GM19397 (cell line): ENCODE data around the gene AKT3.
"Not testable (repeated sequence)": the region's sequence is repeated elsewhere in the genome, so short reads cannot be mapped to it uniquely, and the experiment has no call there.

Source experiments
- ATAC-seq: cut with Tn5 transposase; IDR thresholded peaks from one replicate; pipeline ENCODE4 v1.9.1; 2021; ENCODE audit warnings: mild to moderate bottlenecking, moderate library complexity; ENCODE audit not compliant: unreplicated experiment

AKT3 gene

DNA sequence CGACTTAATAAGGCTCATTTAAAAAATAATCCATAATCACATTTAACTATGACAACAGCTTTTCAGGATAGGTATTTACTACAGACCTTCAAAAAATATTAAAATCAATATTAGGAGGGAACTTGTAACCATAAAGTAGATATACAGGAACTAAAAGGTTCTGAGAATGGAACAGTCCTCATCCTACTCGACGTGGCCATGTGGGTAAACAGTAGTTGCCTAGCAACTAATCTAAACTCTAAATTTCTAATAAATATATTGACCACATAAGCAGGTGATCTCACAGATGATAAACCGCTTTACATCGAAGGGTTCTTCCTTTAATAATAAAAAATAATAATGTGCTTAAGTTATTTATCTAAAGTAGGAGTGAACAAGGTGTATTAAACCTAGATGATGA, 7.9 kb downstream of the AKT3 start:
- no peak for ATAC-seq

DNA sequence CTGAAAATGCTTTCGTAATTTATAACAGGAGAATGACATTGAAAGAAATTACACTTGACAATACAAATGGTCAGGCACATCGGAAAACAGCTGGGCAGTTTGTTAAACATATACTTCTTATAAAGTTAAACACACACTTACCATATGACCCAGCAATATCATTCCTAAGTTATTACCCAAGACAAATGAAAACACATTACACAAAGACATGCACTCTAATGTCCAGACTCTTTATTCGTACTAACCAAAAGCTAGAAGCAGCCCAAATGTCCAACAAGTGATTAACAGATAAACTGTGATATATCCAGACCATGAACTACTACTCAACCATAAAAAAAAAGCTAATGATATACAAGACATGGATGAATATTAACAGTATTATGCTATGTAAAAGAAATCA, 8.5 kb downstream of the AKT3 start:
- no peak for ATAC-seq

DNA sequence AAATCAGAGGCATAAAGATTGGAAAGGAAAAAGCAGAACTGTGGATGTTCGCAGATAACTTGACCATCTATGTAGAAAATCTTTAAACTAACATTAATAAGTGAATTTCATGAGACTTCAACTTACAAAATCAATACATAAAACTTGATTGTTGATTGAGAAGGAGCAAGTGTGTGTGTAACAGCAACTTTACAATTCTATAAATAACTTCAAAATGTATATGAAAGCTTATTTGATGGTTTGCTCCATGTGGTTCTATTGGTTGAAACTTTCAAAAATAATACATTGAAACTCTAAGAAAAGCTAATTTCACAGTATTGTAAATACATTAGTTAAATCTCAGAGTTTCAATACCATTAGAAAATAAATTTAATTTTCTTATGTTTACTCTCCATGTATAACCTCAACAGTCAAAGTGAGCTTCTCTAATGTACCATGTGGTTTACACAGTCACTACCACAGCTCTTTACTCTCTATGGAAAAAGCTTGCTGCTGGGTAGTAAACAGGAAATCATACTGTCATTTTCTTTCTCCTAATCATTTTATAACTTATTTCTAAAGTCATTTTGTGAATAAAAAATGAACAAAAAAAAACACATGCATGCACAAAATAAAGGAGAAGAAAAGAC, 12.0 kb downstream of the AKT3 start:
- no peak for ATAC-seq

DNA sequence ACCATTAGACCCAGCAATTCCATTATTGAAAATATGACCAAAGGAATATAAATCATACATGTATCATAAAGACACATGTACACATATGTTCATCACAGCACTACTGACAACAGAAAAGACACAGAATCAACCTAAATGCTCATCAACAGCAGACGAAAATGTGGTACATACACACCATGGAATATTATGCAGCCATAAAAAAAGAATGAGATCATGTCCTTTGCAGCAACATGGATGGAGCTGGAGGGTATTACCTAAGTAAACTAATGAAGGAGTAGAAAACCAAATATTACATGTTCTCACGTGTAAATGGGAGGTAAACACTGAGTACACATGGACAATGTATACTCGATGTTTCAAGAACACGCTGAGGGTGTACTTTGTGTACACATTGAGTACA, 15.9 kb downstream of the AKT3 start:
- no peak for ATAC-seq

DNA sequence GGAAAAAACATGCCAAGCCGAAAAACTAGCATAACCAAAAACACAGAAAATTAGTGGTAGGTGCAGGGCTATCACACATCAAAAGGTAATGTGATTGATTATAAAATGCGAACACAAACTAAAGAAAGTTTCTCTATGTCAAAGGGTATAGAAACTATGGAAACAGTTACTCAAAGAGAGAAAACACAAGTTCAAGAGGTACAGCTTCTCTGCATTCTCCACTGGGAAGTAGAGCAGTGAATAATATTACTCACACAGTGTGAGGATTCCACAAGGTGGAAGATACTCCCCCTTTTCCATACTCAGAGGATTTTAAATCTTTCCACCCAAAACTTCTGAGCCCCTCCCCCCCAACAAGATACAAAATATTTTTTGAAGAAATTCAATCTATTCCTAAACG, 18.6 kb downstream of the AKT3 start:
- no peak for ATAC-seq

DNA sequence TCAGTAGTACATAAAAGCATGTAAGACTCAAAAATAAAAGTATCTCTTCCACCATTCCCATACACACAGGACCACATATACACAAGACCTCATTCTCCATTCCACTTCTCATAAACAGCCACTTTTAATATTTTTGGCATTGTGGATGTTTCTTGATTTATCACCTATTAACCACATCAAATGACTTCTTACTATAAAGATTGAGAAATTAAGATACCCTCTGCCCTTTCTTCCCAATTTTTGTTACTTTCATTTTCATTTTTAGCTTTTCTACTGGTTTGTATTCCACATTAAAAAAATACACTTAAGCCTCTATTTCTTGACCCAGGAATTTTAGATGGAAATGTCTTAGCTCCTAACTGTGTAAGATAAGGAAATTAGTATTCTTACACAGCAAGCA, 22.8 kb downstream of the AKT3 start:
- no peak for ATAC-seq

DNA sequence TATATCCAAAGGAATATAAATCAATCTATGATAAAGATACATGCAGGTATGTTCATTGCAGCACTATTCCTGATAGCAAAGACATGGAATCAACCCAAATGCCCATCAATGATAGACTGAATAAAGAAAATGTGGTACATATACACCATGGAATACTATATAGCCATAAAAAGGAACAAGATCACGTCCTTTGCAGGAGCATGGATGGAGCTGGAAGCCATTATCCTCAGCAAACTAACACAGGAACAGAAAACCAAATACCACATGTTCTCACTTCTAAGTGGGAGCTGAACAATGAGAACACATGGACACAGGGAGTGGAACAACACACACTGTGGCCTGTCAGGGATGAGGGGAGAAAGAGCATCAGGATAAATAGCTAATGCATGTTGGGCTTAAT, 25.1 kb downstream of the AKT3 start:
- not testable (repeated sequence) for ATAC-seq

DNA sequence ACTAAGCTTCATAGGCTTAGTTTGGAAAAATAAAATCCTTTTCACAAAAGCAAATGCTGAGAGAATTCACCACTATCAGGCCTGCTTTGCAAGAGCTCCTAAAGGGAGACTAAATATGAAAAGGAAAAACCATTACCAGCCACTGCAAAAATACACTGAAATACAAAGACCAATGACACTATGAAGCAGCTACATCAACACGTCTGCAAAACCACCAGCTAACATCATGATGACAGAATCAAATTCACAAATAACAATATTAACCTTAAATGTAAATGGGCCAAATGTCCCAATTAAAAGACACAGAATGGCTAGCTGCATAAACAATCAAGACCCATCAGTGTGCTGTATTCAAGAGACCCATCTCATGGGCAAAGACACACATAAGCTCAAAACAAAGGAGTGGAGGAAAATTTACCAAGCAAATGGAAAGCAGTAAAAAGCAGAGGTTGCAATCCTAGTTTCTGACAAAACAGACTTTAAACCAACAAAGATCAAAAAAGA, 28.8 kb downstream of the AKT3 start:
- no peak for ATAC-seq

DNA sequence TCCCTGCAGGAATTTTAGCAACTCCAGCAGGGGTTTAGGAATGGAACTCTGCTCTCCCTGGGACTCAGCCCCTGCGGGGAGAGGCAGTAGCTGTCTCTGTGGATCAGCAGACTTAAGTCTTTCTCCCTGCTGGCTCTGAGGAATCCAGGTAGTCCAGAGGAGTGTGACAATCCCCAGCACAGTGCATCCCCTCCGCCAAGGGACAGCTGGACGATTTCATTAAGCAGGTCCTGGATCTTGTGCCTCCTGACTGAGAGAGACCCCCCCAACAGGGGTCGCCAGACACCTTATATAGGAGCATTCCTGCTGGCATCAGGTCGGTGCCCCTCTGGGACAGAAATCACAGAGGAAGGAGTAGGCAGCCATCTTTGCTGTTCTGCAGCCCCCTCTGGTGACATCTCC, 30.6 kb downstream of the AKT3 start:
- no peak for ATAC-seq

DNA sequence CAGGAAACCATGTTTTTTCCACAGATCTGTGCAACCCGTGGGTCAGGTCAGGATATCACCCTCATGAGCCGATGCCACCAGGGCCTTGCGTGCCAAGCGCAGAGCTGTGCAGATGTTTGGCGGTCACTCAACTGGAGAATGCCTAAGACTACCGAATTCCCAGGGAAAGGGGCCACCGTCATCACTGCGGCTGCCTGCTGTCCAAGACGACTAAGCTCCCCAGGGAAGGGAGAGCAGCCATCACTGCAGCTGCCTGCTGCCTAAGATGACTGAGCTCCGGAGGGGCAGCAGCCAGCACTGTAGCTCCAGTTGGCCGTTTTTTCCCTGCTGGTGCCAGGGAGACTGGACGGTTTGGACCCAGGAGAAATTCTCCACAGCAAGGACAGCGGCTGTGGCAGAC, 31.1 kb downstream of the AKT3 start:
- no peak for ATAC-seq

DNA sequence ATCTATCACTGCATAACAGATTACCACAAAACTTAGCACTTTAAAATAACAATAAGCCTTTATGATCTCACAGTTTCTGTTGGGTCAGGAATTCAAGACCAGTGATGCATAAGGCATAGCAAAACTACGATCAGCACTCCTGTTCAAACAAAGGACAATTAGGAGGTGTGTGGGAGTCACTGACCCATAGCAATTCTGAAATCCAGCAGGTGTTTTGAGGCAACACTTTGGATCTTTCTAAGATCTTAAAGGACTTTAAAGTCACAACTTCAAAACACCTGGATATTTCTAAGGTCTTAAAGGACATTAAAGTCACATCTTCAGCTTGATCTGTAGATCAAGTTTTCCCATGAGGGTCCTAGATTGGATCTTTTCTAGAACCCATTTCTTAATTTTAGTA, 35.3 kb downstream of the AKT3 start:
- ATAC-seq: no peak

DNA sequence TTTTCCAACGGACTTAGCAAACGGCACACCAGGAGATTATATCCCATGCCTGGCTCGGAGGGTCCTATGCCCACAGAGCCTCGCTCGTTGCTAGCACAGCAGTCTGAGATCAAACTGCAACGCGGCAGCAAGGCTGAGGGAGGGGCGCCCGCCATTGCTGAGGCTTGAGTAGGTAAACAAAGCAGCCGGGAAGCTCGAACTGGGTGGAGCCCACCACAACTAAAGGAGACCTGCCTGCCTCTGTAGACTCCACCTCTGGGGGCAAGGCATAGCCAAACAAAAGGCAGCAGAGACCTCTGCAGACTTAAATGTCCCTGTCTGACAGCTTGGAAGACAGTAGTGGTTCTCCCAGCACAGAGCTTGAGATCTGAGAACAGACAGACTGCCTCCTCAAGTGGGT, 42.7 kb downstream of the AKT3 start:
- ATAC-seq: not testable (repeated sequence)

DNA sequence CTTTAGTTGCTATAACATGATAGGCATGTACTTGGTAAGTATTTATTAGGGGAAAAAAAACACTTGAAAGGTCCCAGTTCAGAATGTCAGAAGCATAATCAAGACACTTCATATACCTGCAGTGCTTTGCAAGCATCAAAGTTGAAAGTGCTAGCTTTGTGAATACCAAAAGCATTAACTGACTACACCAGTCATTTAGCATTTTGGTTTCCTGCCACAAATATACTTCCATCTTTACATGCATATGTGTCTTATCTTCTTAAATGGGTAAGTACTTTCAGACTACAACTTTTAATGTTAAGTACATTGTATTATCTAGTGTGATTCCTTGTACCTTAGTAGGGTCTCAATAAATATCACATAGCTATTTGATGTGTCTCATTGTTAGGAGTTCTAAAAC, 43.7 kb downstream of the AKT3 start:
- no peak for ATAC-seq

DNA sequence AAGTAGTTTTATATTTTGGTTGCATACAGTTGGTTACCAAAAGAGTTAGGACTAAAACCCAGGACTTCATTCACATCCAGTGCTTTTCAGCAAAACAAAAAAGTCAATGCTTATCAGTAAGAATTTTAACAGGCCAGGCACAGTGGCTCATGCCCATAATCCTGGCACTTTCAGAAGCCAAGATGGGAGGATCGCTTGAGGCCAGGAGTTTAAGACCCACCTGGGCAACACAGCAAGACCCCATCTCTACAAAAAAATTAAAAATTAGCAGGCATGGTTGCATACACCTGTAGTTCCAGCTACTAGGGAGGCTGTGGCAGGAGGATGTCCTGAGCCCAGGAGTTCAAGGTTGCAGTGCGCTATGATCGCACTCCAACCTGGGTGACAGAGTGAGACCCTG, 47.3 kb downstream of the AKT3 start:
- no peak for ATAC-seq

DNA sequence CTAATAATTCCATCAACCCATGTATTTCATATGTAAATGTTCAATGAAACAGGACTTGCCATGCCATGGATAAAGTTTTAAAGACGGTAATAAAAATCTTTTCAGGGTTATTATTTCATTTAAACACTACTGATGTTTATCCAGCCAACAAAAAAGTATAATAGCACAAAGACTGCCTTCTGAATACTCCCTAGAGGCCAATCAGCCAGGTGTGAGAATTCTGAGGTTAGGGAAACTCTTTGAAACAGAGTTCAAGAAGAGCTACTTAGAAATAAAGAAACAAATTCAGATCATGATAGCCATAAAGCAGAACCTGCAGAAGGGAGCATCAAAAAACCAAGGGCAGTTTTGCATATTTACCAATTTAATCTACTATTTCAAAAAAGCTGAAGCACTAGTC, 48.7 kb downstream of the AKT3 start:
- ATAC-seq: no peak

DNA sequence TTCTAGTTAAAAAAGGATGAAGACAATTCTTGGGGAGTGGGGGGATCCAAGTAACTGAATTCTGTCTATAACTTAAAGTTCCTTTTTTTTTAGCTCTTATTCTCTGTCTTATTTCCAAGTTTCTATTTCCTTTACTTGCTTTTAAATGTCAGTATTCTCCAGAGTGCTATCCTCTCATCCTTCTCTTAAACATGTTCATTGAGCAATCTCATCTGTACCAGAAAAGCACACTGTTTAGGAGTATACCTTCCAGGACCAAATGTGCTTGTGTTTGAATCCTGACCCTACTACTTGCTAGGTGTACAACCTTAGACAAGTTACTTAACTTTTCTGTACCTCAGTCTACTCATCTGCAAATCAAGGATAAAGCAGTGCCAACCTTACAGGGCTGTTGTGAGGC, 50.1 kb downstream of the AKT3 start:
- ATAC-seq: no peak

DNA sequence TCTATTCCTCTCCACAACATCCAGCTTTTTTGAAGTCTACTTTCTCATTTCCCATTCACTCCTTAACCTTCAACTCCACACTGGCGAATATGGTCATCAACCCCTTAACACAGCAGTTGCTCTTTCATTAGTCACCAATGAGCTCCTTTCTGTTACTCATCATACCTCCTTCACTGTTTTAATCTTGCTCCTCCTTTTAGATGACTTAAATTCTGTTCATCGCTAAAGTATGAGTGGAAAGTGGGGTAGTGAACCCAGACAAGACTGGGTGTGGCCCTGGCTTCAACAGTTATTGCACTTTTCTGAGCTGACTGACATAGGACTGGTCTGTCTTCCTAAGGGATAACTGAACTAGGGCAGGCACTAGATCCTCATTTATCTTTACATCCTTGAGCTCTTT, 51.3 kb downstream of the AKT3 start:
- ATAC-seq: no peak

DNA sequence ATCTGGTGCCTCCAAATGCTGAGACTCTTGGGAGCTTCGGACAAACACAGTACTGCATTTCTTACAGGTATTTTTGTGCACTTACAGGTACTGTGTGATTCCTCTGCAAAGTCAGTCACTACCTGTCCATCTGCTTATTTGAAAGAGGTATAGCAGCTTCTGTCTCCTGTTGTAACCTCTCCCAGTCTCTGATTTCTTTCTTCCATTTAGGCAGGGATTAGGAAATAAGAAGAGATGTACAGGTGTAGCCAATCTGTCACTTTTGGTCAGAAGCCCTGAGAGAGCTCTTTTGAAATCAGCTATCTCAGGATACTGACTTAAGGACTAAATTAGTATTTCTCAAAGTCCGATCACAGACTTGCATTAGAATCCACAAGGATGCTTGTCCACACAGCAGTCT, 54.0 kb downstream of the AKT3 start:
- no peak for ATAC-seq

DNA sequence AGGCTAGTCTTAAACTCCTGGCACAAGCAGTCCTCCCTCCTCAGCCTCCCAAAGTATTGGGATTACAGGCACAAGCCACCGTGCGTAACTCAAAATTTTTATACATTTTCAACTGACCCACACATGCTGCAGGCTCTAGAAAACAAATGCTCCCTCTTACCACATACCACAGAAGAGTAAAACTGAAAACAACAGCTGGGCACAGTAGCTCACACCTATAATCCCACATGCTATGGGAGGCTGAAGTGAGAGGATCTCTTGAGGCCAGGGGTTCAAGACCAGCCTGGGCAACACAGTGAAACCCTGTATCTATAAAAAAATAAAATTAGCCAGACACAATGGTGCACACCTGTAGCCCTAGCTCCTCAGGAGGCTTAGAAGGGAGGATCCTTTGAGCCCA, 56.7 kb downstream of the AKT3 start:
- ATAC-seq: no peak

DNA sequence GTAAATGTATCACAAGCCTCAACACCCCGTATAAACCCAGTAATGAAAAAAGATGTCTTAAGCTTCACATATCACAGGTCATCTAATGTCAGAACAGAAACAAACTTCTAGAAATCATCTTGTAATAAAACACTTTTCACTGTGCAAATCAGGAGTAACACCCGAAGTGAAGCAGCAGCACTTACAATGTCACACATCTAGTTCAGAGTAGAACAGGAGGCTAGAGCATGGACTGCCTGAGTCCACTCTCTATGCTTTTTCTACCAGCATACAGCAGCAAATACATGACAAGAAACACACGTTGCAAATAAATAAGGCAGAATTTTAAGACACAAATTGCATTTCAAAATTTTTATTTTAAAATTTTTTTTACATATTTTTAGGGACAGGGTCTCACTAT, 57.2 kb downstream of the AKT3 start:
- no peak for ATAC-seq

DNA sequence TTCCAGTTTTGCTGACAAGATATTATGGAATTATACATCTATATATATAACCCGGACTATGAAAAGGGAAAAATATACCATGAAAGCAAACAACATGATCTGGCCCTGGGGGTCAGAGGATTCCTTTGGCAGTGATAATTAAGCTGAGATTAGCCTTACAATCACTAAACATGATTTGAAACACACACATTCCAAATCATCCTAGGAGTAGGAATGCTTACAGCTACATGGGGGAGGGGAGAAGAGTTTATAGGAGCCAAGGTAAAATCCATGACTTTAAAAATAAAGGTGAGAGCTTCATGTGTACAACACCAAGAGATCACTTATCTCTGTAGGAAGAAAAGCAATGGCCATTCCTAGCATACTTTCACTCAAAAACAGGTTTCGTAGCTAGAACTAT, 57.6 kb downstream of the AKT3 start:
- no peak for ATAC-seq

DNA sequence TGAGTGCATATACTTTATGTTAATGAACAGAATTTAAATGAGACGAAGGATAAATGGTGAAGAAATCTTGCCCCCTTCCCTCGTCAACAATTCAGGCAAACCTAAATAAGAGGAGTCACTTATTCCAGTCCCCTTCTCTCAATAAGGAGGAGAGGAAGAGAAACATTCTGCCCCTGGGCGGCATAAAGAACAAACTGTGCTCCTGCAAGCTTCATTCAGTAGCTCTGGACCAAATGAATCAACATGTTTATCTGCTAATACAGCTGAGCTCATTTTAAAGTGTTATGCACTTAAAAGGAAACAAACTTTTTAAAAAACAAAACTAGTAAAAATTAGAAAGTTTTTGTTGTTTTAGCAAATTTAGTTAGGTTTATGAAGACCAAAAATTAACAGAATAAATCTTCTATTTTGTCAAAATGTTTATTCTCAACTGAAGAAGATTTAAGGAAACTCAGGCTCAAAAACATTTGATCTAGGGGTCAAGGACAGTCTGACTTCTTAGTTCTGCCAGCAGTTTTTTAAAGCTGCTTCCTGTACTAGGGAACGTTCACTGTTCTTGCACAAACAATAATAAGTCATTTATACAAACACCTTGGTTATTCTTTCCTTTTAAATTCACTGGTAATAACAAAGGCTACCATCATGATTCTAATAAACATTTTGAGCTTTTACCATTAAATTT, 58.3 kb downstream of the AKT3 start:
- no peak for ATAC-seq

DNA sequence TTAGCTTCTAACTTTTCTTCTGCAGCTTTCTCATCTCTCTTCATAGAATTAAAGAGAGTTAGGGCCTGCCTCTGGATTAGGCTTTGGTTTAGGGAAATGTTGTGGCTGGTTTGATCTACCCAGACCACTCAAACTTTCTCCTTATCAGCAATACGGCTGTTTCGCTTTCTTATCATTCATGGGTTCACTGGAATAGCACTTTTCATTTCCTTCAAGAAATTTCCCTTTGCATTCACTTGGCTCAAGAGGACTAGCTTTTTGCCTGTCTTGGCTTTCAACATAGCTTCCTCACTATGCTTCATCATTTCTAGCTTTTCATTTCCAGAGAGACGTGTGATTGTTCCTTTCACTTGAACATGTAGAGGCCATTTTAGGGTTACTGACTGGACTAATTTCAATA, 59.6 kb downstream of the AKT3 start:
- ATAC-seq: no peak
